Measurements from ENCODE around the gene MAGEH1. TPM values are rescaled to one million over a fixed set of nuclear protein-coding genes. Genes with fewer than 3 reads are reported as not detected.
"Not testable (repeated sequence)": the region's sequence is repeated elsewhere in the genome, so short reads cannot be mapped to it uniquely, and the experiment has no call there.

The MAGEH1 gene
- total and polyA plus RNA-seq, 5 donors from 2014 or later, result 26.6 to 86.6 (median 85.3) TPM

DNA sequence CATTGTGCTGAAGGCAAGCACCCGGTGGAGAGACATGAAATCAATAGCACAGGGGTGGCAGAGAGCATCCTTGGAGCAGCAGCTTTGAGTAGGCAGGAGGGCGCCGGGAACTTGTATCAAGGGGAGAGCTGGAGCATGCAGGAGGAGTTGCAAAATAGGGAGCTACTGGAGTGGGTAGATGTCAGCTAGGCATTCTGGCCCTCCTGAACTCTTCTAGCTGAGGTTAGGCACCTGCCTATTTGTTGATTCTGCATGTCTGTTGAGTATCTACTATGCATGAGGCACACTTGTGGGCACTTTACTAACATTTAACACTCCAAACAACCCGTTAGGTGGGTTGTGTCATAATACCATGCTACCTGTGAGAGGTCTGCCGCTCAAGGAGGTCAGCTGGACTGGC is 7.5 kb downstream of the MAGEH1 start:
- H3K36me3 Mint-ChIP-seq; H3K27ac Mint-ChIP-seq; H3K36me3 ChIP-seq (ENCODE audit: control insufficient read depth, insufficient read depth, low read length); H3K27me3 Mint-ChIP-seq; ATAC-seq (ENCODE audit: low read depth in 2 of 2); H3K4me1 Mint-ChIP-seq; H3K4me3 Mint-ChIP-seq; H3K4me1 ChIP-seq (ENCODE audit: control insufficient read depth, insufficient read depth, low read length, poor library complexity, severe bottlenecking); H3K27me3 ChIP-seq (ENCODE audit: control insufficient read depth, insufficient read depth, low read length); H3K4me3 ChIP-seq (ENCODE audit: low read depth, low read length); H3K9me3 Mint-ChIP-seq; H3K9me3 ChIP-seq (ENCODE audit: control insufficient read depth in 2 of 2, low read length in 2 of 2); H3K27ac ChIP-seq (ENCODE audit: insufficient read depth, low read length, poor library complexity, severe bottlenecking); DNase-seq: not testable (repeated sequence)

DNA sequence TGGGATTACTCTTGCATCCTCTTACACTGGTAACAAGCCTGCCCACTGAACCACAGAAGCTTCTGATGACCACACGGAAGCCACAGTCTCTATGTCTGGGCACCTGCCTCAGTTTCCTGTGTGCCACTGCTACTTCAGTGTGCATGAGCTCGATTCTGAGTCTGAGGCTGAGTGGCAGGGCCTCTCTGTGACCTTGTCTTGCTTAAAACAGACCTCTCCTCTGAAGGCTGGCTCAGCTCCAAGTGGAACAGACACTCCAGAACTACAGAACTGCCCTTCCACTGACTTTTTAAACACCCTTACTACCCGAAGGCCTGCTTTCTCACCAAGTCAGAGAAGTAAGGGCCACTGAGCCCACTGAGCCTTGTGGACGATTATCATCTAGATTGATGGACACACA is 8.0 kb downstream of the MAGEH1 start:
- not testable (repeated sequence) for H3K9me3 Mint-ChIP-seq; H3K4me1 Mint-ChIP-seq; ATAC-seq (ENCODE audit: low read depth in 2 of 2); H3K36me3 ChIP-seq (ENCODE audit: control insufficient read depth, insufficient read depth, low read length); H3K9me3 ChIP-seq (ENCODE audit: control insufficient read depth in 2 of 2, low read length in 2 of 2); H3K27ac Mint-ChIP-seq; H3K4me1 ChIP-seq (ENCODE audit: control insufficient read depth, insufficient read depth, low read length, poor library complexity, severe bottlenecking); H3K4me3 ChIP-seq (ENCODE audit: low read depth, low read length); H3K4me3 Mint-ChIP-seq; DNase-seq; H3K27ac ChIP-seq (ENCODE audit: insufficient read depth, low read length, poor library complexity, severe bottlenecking); H3K27me3 ChIP-seq (ENCODE audit: control insufficient read depth, insufficient read depth, low read length); H3K27me3 Mint-ChIP-seq; H3K36me3 Mint-ChIP-seq

DNA sequence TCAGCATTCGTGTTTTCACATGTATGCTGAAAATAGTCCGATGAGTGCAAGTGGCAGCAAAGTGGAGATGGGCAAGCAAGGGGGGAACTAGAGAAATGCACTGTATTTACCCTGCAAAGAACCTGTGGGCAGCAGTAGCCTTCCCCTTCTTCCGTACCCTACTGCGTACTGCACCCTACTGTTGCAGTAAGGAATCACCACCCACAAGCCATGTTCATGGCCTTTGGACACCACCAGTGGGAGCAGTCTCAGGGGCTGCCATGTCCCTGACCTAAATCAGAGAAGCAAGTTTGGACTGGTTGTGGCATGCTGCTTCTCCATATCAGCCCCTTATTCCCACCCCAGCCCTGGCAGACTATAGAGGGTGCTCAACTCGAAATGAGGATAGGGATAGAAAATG is 12.1 kb downstream of the MAGEH1 start:
- H3K27me3 Mint-ChIP-seq; H3K27ac Mint-ChIP-seq; DNase-seq; H3K27ac ChIP-seq (ENCODE audit: insufficient read depth, low read length, poor library complexity, severe bottlenecking); H3K27me3 ChIP-seq (ENCODE audit: control insufficient read depth, insufficient read depth, low read length); H3K36me3 ChIP-seq (ENCODE audit: control insufficient read depth, insufficient read depth, low read length); H3K4me3 ChIP-seq (ENCODE audit: low read depth, low read length); H3K4me3 Mint-ChIP-seq; H3K9me3 ChIP-seq (ENCODE audit: control insufficient read depth in 2 of 2, low read length in 2 of 2); H3K36me3 Mint-ChIP-seq; H3K9me3 Mint-ChIP-seq; ATAC-seq (ENCODE audit: low read depth in 2 of 2); H3K4me1 ChIP-seq (ENCODE audit: control insufficient read depth, insufficient read depth, low read length, poor library complexity, severe bottlenecking); H3K4me1 Mint-ChIP-seq: not testable (repeated sequence)

DNA sequence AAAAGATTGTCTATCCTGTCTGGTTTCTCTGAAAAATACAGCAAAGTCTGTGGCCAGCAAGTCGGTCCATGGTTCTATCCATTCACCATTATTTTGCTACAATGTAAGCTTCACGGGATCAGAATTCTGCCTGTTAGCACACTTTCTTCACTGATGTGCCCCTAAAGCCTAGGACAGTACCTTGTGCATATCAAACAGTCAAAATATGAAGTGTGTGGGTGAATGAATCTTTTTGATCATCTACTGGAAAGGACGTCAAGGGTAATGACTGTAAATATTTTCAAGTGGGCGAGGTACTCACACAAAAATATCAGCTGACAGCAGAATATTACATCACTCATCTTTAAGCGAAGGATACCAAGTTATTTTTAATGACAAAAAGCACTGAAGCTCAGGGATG is 13.2 kb downstream of the MAGEH1 start:
- H3K4me3 ChIP-seq (ENCODE audit: low read depth, low read length); H3K4me1 Mint-ChIP-seq; H3K4me1 ChIP-seq (ENCODE audit: control insufficient read depth, insufficient read depth, low read length, poor library complexity, severe bottlenecking); H3K36me3 ChIP-seq (ENCODE audit: control insufficient read depth, insufficient read depth, low read length); H3K9me3 Mint-ChIP-seq; H3K27me3 Mint-ChIP-seq; H3K27ac Mint-ChIP-seq; DNase-seq; H3K4me3 Mint-ChIP-seq; H3K9me3 ChIP-seq (ENCODE audit: control insufficient read depth in 2 of 2, low read length in 2 of 2); H3K36me3 Mint-ChIP-seq; H3K27me3 ChIP-seq (ENCODE audit: control insufficient read depth, insufficient read depth, low read length); H3K27ac ChIP-seq (ENCODE audit: insufficient read depth, low read length, poor library complexity, severe bottlenecking); ATAC-seq (ENCODE audit: low read depth in 2 of 2): not testable (repeated sequence)

DNA sequence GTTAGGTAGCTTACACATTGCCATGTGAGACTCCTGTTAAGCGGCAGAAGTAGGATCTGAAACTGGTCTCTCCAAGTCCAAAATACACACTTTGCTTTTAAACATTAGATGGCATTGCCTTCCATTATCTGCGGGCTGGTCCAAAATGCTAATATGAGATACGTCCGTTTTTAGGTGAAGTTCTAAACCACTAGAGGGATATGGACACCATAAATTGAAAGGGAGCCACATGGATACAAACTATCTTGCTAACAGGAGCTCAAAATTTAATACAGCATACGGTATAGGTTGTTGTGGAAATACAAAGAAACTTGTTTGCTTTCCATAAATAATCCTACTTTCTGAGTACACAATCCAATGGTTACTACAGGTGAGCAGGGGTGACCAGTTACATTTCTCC is 13.9 kb downstream of the MAGEH1 start:
- H3K4me1 Mint-ChIP-seq; H3K36me3 ChIP-seq (ENCODE audit: control insufficient read depth, insufficient read depth, low read length); H3K27me3 ChIP-seq (ENCODE audit: control insufficient read depth, insufficient read depth, low read length); H3K27me3 Mint-ChIP-seq; H3K27ac Mint-ChIP-seq; H3K4me3 ChIP-seq (ENCODE audit: low read depth, low read length); H3K4me1 ChIP-seq (ENCODE audit: control insufficient read depth, insufficient read depth, low read length, poor library complexity, severe bottlenecking); H3K9me3 Mint-ChIP-seq; ATAC-seq (ENCODE audit: low read depth in 2 of 2); H3K9me3 ChIP-seq (ENCODE audit: control insufficient read depth in 2 of 2, low read length in 2 of 2); H3K36me3 Mint-ChIP-seq; H3K27ac ChIP-seq (ENCODE audit: insufficient read depth, low read length, poor library complexity, severe bottlenecking); H3K4me3 Mint-ChIP-seq; DNase-seq: not testable (repeated sequence)

DNA sequence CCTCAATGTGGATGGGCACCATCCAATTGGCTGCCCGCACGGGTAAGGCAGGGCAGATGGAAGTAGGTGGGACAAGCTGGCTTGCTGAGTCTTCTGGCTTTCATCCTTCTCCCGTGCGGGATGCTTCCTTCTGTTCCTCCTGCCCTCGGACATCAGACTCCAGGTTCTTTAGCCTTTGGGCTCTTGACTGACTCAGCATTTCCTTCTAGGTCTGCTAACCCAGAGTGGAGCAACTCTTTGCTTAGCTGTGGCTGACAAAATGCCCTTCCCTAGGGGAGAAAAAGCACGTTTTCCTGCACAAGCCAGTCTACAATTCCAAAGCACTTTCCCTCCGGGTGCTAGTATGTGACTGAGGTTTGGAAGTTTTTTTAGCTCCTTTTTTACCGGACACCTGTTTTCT is 28.0 kb downstream of the MAGEH1 start:
- H3K27ac ChIP-seq (ENCODE audit: insufficient read depth, low read length, poor library complexity, severe bottlenecking); H3K27me3 Mint-ChIP-seq; DNase-seq; H3K27ac Mint-ChIP-seq; H3K9me3 Mint-ChIP-seq; ATAC-seq (ENCODE audit: low read depth in 2 of 2); H3K27me3 ChIP-seq (ENCODE audit: control insufficient read depth, insufficient read depth, low read length); H3K4me1 Mint-ChIP-seq; H3K4me3 Mint-ChIP-seq; H3K36me3 ChIP-seq (ENCODE audit: control insufficient read depth, insufficient read depth, low read length); H3K4me3 ChIP-seq (ENCODE audit: low read depth, low read length); H3K36me3 Mint-ChIP-seq; H3K4me1 ChIP-seq (ENCODE audit: control insufficient read depth, insufficient read depth, low read length, poor library complexity, severe bottlenecking); H3K9me3 ChIP-seq (ENCODE audit: control insufficient read depth in 2 of 2, low read length in 2 of 2): not testable (repeated sequence)

DNA sequence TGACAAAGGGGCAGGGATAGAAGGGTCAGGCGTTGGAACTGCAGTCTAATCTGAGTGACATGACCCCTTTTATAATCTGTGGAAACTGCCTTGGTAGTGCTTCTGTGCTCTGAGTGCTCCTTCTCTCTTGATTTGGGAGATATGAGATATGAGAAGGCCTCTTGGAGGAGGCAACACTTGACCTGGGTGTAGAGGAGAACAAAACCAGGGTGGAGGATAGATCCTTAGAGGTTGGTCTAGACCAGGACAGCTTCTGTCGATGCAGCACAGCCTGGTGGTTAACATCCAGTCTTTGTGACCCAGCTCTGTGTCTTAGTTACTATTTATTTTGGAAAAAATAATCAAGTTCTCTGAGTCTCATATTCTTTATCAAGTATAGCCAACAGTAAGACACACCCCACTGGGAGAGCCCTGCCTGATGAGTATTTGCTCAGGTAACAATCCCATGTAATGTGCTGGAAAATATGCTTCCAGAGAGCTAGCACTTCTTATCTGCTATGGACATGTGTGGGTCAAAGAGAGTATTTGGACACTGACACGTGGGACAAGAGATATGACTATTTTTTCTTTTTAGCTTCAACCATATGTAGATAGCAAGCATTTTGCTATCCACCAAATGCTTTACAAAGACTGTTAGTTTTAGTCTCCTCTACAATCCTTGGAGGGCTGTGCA is 28.6 kb downstream of the MAGEH1 start:
- no peak overlapping the region for H3K4me3 Mint-ChIP-seq
- no peaks in the 10 kb centered on the region for H3K27me3 Mint-ChIP-seq
- H3K4me1 Mint-ChIP-seq, result peaks cover 0 to 2% (median 0%) of the 10 kb centered on the region in 4 donors
- Histone ChIP-seq H3K27ac (ENCODE audit: insufficient read depth, low read length, poor library complexity, severe bottlenecking) (no peak overlapping the region), H3K27me3 (ENCODE audit: control insufficient read depth, insufficient read depth, low read length) (no peaks in the 10 kb centered on the region), H3K9me3 (ENCODE audit: control insufficient read depth in 2 of 2, low read length in 2 of 2) (no peaks in the 10 kb centered on the region), H3K4me1 (ENCODE audit: control insufficient read depth, insufficient read depth, low read length, poor library complexity, severe bottlenecking) (no peaks in the 10 kb centered on the region), H3K36me3 (ENCODE audit: control insufficient read depth, insufficient read depth, low read length) (no peaks in the 10 kb centered on the region), H3K4me3 (ENCODE audit: low read depth, low read length) (no peak overlapping the region)
- peaks cover 0 to 2% (median 0%) of the 10 kb centered on the region in 7 donors for H3K9me3 Mint-ChIP-seq
- DNase-seq (no peak), ATAC-seq (ENCODE audit: low read depth in 2 of 2) (no peak)
- H3K36me3 Mint-ChIP-seq, result no peaks in the 10 kb centered on the region
- no peak overlapping the region for H3K27ac Mint-ChIP-seq

DNA sequence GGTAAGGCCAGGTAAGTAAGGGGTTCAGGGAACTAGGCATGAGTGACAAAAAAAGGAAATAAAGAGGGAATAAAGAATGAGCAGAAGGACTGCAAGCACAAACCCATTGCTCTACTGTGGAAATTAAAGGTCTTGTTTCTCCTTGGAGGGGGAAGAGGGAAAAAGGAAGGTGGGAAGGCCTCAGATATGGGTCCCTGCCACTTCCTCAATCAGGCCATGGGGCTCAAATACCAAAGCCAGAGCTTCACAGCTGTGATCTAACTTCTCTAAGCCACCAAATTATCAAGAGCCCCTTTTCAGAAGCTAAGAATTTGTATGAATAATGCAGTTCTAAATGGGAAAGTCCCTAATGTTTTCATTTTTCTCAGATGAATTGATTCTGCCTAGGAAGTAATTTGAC is 33.0 kb downstream of the MAGEH1 start:
- ATAC-seq (ENCODE audit: low read depth in 2 of 2), result no peak
- H3K27ac Mint-ChIP-seq, result peak overlapping the region in 1 of 3 donors; percentile 86

More for the DNA sequence above, 33.0 kb downstream of the MAGEH1 start:
- no peaks in the 10 kb centered on the region for H3K27me3 ChIP-seq (ENCODE audit: control insufficient read depth, insufficient read depth, low read length)
- Mint-ChIP-seq H3K36me3 (no peaks in the 10 kb centered on the region), H3K4me3 (peak overlapping the region in 1 of 4 donors; percentile 6), H3K4me1 (peaks cover 0 to 17% (median 6%) of the 10 kb centered on the region in 4 donors), H3K27me3 (peaks cover 4% of the 10 kb centered on the region), H3K9me3 (peaks cover 0 to 2% (median 0%) of the 10 kb centered on the region in 7 donors)
- no peak overlapping the region for H3K27ac ChIP-seq (ENCODE audit: insufficient read depth, low read length, poor library complexity, severe bottlenecking)
- H3K4me3 ChIP-seq (ENCODE audit: low read depth, low read length), result no peak overlapping the region
- no peaks in the 10 kb centered on the region for H3K36me3 ChIP-seq (ENCODE audit: control insufficient read depth, insufficient read depth, low read length)
- H3K4me1 ChIP-seq (ENCODE audit: control insufficient read depth, insufficient read depth, low read length, poor library complexity, severe bottlenecking), result peaks cover 1% of the 10 kb centered on the region
- H3K9me3 ChIP-seq (ENCODE audit: control insufficient read depth in 2 of 2, low read length in 2 of 2), result no peaks in the 10 kb centered on the region
- DNase-seq, result no peak

Measured in CD4-positive, CD25-positive, alpha-beta regulatory T cell (primary cell).